ENCODE data around the gene LIG1.

The LIG1 gene

DNA sequence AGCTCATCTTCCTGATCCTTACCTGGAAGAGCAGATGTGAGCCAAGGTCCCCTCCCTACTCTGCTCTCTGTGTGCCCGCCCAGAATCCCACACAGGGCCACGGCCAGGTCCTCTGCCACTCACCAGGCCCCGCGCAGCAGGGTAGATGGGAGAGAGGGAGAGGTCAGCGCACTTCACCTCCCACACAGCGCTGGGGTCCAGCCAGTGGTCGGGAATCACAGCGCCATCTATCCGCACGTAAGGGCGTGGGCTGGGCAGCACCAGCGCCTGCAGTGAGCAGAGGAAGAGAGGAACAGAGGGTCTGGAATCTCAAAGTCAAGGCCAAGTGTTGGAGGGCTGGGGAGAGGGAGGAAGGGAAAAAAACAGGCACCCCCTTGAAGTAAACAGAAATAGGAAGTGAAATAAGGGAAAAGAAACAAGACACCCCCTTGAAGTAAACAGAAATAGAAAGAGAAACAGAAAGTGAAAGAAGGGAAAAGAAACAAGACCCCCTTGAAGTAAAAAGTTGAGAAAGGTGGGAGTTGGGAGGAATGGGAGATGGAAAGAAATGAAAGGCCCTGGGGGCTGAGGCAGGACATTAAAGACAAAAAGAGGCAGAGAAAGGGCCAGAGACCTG lies 52.5 kb downstream of the LIG1 start:
- Histone ChIP-seq H3K9me3 (no peaks in the 10 kb centered on the region), H3K4me3 (ENCODE audit: low read depth, low read length) (no peak overlapping the region), H3K36me3 (peaks cover 11% of the 10 kb centered on the region), H3K27me3 (no peaks in the 10 kb centered on the region), H3K4me1 (peaks cover 3% of the 10 kb centered on the region; the same call in 1 of the 2 replicates)
- TF ChIP-seq, protein P1, sequence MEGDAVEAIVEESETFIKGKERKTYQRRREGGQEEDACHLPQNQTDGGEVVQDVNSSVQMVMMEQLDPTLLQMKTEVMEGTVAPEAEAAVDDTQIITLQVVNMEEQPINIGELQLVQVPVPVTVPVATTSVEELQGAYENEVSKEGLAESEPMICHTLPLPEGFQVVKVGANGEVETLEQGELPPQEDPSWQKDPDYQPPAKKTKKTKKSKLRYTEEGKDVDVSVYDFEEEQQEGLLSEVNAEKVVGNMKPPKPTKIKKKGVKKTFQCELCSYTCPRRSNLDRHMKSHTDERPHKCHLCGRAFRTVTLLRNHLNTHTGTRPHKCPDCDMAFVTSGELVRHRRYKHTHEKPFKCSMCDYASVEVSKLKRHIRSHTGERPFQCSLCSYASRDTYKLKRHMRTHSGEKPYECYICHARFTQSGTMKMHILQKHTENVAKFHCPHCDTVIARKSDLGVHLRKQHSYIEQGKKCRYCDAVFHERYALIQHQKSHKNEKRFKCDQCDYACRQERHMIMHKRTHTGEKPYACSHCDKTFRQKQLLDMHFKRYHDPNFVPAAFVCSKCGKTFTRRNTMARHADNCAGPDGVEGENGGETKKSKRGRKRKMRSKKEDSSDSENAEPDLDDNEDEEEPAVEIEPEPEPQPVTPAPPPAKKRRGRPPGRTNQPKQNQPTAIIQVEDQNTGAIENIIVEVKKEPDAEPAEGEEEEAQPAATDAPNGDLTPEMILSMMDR (IDR thresholded peaks at IDR 0.05; ENCODE audit: low read depth, low read length): 0 out of 2 replicates have a peak, but pooled peaks have one; percentile 18
- no peak for DNase-seq

- Histone ChIP-seq H3K4me1 (no peaks in the 10 kb centered on the region), H3K4me3 (ENCODE audit: low read depth, low read length) (no peak overlapping the region), H3K27me3 (no peaks in the 10 kb centered on the region), H3K9me3 (no peaks in the 10 kb centered on the region), H3K36me3 (no peaks in the 10 kb centered on the region; the same call in 1 of the 2 replicates)
- TF ChIP-seq, protein P1 (IDR thresholded peaks at IDR 0.05; ENCODE audit: low read depth, low read length): no peak
- DNase-seq: no peak
These were observed 56.8 kb downstream of the LIG1 start for GRCh38 chr19:48113190-48113917.

DNA sequence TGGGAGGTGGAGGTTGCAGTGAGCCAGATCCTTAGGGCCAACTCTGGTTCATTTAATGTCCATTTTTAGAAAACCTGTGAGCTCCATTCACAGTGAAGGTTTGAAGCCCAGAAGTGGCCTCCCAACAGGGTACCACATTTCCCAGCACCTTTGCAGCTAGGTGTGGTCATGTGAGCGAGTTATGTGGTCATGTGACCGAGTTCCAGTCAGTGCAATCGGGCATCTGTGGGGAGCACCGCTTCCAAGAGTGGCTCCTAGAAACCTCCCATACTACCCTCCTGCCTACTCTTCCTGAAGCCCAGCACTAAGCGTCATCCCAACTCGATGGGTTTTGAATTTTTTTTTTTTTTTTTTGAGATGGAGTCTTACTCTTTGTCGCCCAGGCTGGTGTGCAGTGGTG lies 58.9 kb downstream of the LIG1 start:
- no peaks in the 10 kb centered on the region for H3K27me3 ChIP-seq
- peaks cover 6% of the 10 kb centered on the region for H3K4me1 ChIP-seq
- DNase-seq: no peak
- no peaks in the 10 kb centered on the region for H3K9me3 ChIP-seq
- no peaks in the 10 kb centered on the region for H3K36me3 ChIP-seq
- TF ChIP-seq, protein P1 (IDR thresholded peaks at IDR 0.05; ENCODE audit: low read depth, low read length): no peak
- no peak overlapping the region for H3K4me3 ChIP-seq (ENCODE audit: low read depth, low read length)

DNA sequence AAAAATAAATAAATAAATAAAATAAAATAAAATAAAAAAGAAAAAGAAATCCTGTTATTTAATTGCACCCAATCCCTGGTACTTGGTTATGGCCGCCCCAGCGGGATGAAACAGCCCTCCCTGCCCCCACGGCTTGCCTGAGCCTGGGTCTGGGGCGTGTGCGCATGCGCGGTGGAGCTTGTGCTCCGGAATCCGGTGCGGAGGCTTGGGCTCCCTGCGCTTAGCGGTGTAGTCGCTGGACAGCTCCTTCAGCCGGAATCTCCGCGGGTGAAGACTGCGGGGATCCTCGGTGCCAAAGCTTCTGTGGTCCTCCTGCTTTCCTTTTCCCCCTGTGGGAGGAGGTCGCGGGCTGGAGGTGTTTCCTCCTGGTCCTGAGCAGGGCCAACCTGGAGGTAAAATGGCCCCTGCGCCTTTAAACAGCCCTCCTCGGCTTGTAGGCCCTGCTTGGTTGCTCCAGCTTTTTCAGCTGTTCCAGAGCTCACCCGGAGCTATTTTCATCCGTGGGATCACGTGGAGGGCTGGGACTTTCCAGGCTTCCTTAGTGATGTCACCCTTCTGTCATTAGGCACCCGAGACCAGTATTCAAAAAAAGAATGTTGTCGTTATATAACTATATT lies 59.7 kb downstream of the LIG1 start, which contains the start of gene PLA2G4C:
TSS of gene PLA2G4C (minus strand) at position 468 of the 617 bp plus-strand sequence. CDS start 4,288 bp downstream, outside the sequence.
- Histone ChIP-seq H3K9me3 (no peaks in the 10 kb centered on the region), H3K4me1 (peaks cover 6% of the 10 kb centered on the region), H3K36me3 (no peaks in the 10 kb centered on the region), H3K27me3 (no peaks in the 10 kb centered on the region), H3K4me3 (ENCODE audit: low read depth, low read length) (peak within 1 kb of the TSS; percentile 80)
- TF ChIP-seq, protein P1 (IDR thresholded peaks at IDR 0.05; ENCODE audit: low read depth, low read length): no peak
- peak; percentile 92 for DNase-seq

DNA sequence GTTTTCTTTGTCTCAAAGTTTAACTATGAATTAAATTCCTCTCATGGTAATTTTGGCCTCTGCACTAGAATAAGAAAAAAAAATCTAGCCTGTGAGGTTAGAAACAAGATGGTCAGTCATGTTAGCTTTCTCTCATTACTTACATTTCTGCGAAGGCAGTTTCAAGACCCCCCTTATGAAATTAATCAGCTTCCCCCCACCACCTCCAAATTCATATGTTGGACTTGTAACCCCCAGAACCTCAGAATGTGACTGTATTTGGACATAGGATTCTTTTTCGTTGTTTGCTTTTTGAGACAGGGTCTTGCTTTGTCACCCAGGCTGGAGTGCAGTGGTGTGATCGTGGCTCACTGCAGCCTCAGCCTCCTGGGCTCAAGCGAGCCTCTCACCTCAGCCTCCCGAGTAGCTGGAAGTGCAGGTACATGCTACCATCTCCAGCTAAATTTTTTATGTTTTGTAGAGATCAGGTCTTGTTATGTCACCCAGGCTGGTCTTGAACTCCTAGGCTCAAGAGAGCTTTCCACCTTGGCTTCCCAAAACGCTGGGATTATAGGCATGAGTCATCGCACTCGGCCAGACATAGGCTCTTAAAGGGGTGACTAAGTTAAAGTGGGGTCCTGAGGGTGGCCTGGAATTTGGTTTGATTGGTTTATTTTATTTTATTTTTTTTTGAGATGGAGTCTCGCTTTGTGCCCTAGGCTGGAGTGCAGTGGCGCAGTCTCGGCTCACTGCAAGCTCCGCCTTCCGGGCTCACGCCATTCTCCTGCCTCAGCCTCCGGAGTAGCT lies 61.0 kb downstream of the LIG1 start:
- H3K4me1 ChIP-seq: peaks cover 6% of the 10 kb centered on the region
- H3K9me3 ChIP-seq: no peaks in the 10 kb centered on the region
- TF ChIP-seq, protein P1 (IDR thresholded peaks at IDR 0.05; ENCODE audit: low read depth, low read length): no peak
- no peaks in the 10 kb centered on the region for H3K36me3 ChIP-seq
- H3K4me3 ChIP-seq (ENCODE audit: low read depth, low read length): no peak overlapping the region
- H3K27me3 ChIP-seq: no peaks in the 10 kb centered on the region
- no peak for DNase-seq
